GM19099 (cell line): ENCODE results near the gene BPHL.

Experiments
- POLR2A ChIP-seq: IDR thresholded peaks from 3 replicates; pipeline ENCODE4 v1.6.1; 2011; ENCODE audit warnings: low read depth; ENCODE audit not compliant: insufficient read length; ENCODE audit errors: extremely low read depth

Gene BPHL

DNA sequence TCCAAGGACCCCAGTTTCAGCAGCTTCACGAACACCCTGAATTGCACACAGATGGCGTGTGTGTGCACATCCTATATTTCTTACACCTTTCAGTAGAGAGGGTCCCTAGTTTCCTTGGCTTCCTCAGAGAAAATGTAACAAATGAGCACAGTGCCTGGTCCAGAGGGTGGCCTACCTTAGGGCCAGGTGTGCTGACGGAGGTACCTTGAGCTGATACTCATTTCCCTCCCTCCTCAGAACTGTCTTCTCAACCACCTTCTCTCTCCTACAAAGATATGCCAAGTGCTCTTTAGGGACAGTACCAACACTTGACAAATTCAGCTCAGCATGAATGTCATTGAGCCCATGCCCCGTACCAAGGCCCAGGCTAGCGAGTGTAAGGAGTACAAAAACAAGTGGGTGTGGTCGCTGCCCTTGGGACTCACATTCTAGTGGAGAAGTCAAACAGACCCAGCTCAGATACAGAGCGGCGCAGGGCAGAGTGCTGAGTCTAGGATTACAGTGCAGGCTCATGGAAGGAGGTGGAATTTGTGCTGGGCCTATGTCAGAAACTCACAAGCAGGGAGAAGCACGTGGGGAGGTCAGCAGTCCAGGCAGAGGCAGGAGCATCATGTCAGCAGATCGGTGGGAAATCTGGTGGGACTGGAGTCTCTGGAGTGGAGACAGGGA, 9.6 kb upstream of the BPHL start:
- no peak for TF ChIP-seq POLR2A

DNA sequence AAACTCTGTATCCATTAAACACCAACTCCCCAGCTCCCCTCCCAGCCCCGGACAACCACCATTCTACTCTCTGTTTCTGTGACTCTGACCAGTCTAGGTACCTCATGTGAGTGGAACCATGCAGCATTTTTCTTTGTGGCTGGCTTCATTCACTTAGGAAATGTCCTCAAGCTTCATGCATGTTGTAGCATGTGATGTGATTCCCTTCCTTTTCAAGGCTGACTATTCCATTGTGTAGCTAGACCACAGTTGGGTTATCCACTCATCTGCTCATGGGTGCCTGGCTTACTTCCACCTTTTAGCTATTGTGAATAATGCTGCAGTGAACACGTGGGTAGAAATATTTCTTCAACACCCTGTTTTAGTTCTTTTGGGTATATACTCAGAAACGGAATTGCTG, 8.8 kb upstream of the BPHL start:
- TF ChIP-seq POLR2A, result no peak

DNA sequence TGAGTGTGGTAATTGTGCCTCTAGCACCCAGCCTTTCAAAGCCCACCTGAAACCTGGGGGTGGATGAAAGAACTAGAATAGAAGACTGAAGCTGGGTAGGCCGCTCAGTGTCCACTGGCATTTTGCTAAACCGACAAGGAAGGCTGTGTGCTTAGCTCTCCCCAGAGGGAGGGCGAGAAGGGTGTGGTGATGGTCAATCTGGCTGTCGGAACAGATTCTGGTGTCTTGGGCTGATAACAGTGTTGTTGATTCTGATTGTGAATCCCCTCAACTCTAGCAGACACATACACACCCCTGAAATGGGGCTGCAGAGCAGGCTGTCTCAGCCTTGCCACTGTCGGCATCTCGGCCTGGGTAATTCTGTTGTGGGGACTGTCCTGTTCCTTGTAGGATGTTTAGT, 4.1 kb upstream of the BPHL start:
- TF ChIP-seq POLR2A, result no peak

DNA sequence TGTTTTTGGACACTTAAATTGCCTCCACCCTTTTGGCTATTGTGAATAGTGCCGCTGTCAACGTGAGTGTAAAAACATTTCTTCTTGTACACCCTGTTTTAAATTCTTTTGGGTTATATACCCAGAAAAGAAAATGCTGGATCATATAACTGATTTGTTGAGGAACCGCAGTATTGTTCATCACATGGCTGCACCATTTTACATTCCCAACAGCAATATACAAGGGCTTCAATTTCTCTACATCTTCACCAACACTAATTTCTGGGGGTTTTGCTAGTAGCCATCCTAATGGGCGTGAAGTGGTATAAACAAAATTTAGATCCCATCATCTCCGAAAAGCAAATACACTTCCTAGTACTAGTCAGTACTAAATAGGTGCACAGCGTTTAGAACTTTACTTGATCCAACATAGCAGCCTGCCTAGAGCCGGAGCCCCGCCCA, 579 bp upstream of the BPHL start:
- no peak for TF ChIP-seq POLR2A

DNA sequence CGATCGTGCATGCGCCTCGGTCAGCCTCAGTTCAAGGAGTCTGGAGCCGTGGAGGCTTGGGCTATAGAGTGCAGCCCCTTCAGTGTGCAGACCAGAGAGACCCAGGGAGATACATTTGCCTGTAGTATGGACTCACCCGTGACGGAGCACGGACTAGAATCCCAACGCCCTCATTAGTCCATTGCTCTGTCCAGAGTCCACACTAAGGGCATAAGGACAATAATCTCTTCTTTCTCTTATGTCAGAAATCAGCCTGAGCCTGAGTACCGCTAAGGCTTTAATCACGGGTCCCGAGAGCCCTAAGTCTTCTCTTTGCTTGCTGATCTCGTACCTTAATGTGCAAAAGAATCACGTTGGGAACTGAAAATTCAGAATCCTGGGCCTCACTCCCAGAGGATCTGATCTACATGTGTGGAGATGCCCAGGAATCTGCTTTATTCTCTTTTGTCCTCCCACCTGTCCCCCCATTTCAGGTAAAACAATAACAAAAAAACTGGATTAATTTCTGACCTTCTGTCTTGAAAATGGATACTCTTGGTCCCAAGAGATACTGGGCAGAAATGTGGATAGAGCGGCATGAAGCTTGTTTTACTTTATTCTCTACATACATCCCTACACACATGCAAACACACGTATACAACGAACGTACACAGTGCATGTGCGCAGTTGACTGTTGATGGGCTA, 671 bp downstream of the BPHL start:
- no peak for TF ChIP-seq POLR2A

DNA sequence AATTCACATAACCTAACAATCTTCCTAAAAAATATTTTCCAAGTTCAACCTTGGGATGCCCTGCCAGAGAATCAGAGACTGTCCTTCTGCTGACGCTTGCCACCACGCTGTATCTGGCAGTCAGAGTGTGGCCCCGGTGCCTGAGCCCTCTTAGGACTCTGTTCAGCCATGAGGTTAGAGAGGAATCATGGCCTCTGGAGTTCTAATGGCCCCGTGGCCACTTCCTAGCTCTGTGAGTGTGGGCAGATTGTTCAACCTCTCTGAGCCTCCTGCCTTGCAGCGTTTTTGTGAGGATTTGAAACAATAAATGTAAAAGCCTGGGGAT, 2.2 kb downstream of the BPHL start:
- TF ChIP-seq POLR2A, result no peak

GRCh38 chr6:3122823-3123182, 4.3 kb downstream of the BPHL start:
- TF ChIP-seq POLR2A, result no peak

- TF ChIP-seq POLR2A, result no peak
Observed at GRCh38 chr6:3124667-3125066, 6.2 kb downstream of the BPHL start.

DNA sequence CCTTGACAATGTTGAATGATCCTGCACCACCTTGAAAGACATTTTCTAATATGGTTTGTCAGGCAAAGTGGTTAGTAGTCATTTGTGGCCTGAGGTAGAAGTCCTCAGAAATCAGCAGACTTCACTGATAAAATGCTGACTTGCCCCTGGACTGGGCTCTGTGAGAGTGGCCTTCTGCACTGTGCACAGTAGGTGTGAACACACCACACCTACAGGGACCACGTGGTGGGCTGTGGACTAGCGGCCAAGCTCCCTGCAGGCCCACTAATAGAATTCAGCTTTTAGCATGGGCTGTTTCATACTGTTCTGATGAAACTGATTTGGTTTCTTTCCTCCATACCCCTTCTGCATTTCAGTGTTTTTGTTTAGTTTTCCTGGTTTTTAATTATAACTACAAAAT, 7.3 kb downstream of the BPHL start:
- no peak for TF ChIP-seq POLR2A

- TF ChIP-seq POLR2A, result no peak
Observed at GRCh38 chr6:3128356-3129108, 10.0 kb downstream of the BPHL start.

GRCh38 chr6:3131695-3132094, 13.2 kb downstream of the BPHL start:
- TF ChIP-seq POLR2A, result no peak

DNA sequence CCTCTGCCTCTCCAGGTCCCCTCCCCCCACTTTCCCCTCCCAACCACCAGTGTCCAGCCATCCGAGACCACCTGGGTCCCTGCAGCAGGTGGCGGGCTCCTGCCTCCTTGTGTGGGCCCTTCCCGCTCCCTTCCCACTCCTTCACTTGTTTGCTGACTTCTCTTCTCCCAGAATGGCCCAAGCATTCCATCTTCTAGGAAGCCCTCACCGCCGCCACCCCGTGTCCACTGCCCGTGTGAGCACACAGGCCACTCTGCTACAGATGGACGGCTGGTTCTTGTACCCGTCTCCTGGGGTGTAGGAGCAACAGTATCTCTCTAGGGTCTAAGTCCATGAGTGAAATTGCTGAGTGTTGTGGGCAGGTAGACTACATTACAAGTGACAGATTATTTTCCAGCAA, 15.0 kb downstream of the BPHL start:
- no peak for TF ChIP-seq POLR2A

DNA sequence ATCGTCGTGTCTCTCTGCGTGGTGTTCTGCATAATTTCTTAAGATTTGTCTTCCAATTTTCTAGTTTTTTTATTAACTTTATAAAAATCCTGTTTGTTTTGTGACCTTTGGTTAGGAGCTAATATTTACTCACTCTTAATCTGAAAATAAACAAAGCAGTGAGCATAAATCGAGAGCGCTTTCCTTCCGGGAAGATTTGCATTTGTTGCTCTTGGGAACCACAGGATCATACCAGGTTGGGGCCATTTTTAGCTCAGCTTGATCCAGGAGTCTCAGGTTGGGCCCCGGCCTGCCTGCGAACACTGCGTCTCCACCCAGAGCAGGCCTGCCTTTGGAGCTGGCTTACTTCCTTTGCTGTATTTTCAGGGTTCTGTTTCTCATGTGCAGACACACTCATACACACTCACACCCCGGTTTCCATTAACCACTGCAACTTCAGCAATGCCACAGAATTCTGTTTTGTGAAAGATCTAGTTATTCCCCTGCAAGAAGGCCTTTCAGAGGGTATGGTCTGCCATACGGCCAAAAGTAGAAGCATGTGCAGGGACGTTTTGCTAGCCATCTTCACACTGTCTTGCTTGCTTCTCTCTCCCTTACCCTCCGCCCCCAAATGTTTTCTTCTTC, 17.3 kb downstream of the BPHL start:
- TF ChIP-seq POLR2A, result no peak

DNA sequence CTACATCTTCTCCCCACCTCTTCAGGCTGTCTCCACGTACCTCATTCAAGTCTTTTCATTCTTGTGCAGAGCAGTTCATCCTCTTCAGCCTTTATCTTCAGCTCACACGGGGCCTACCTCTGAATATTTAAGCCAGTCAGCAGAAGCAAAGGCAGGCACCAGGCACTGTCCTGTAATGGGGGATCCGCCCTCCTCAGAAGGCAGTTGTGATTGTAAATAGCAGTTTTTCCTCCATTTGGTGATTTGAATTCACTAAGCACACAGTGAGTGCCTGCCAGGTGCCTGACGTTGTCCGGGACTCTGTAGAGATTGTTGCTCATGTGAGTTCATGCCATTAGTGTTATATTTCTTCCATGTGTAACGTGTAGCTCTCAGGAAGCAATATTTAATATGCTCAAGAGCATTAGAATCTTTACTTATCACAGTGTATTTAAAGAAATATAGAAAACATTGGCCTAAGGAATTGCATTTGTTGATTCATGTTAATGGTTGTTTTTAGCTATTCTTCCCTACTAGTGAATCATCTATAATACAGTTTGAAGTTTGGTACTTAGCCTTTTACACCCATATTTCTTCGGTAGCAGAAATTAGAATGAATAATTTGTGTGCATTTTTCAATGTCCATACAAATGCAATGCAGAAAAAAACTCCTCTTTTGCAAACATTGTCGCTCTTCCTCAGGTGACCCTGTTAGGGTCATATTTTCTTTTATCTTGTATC, 17.9 kb downstream of the BPHL start:
- no peak for TF ChIP-seq POLR2A
